ENCODE measurements around the gene SPATA2L.
A peak's percentile ranks its signal among the peaks of the same experiment; 100 is the strongest.

DNA sequence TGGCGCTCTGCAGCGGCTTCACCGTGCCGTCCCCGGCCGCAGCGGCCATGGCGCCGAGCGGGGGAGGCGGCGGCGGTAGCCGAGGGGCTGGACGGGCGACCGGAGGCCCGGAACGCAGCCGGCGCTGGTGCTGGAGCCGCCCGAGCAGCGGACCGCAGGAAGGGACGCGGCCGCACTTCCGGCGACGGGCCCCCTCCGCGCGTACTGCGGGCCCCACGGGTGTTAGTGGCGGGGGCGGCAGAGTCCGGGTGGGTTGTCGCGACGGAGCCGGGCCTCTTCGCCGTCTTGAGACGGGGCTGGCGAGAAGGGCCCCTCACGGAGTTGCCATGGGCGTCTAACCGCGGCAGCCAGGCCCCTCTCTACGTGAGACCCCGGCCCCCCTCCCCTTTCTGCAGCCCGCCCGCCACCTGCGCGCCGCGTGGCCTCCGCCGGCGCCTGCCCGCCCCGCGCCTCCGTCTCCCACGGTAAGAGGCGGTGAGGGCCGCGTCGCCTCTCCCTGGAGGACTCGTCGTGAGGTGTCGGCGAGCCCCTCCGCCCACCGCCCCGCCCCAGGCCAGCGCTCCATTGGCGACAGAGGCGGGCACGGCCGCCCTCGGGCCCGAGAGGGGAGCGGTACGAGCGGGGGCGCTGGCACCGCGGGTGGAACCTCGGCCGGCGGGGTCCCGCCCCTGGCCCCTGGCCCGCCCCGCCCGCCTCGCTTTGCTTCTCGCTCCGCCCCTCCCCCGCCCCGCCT, 19.5 kb upstream of the SPATA2L start, which contains the start of the genes VPS9D1 and ZNF276:
- TF ChIP-seq POLR2A (IDR thresholded peaks at IDR 0.05; ENCODE audit: low read length) (peak; percentile 52), GATA1 (IDR thresholded peaks at IDR 0.05; ENCODE audit: low read depth, low read length) (no peak)

Measured in erythroblast (primary cell).